GM20000 (cell line): ENCODE measurements around the gene ZNF292.
"Not testable (repeated sequence)": the region's sequence is repeated elsewhere in the genome, so short reads cannot be mapped to it uniquely, and the experiment has no call there.

Source experiments
- DNase-seq: peaks from one replicate; pipeline ENCODE4 v3.0.0; 2012; ENCODE audit warnings: low spot score
- TF ChIP-seq, protein P1 (sequence below): IDR thresholded peaks from 2 replicates; pipeline ENCODE4 v1.5.1; 2012; ENCODE audit warnings: mild to moderate bottlenecking, control low read depth; ENCODE audit errors: extremely low read depth, missing control alignments

ZNF292 gene

DNA sequence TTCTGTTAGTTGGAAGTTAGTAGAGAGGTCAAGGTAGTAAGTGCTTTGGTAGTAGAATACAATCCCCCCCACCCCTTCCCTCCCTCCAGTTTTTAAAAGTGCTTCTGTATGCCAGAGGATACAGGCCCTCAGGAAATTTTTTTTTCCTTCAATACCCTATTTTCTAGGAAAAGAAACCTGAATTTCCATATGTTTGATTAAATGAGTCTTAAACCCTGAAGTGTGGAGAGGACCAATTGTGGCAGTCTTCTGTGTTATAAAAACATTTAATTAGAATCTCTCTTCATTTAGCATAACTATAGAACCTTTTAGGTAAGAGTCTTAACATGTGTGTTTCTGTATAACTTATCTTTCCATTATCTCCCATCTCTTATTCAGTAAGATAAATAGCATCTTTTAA lies 59.5 kb downstream of the ZNF292 start:
- TF ChIP-seq, protein P1, sequence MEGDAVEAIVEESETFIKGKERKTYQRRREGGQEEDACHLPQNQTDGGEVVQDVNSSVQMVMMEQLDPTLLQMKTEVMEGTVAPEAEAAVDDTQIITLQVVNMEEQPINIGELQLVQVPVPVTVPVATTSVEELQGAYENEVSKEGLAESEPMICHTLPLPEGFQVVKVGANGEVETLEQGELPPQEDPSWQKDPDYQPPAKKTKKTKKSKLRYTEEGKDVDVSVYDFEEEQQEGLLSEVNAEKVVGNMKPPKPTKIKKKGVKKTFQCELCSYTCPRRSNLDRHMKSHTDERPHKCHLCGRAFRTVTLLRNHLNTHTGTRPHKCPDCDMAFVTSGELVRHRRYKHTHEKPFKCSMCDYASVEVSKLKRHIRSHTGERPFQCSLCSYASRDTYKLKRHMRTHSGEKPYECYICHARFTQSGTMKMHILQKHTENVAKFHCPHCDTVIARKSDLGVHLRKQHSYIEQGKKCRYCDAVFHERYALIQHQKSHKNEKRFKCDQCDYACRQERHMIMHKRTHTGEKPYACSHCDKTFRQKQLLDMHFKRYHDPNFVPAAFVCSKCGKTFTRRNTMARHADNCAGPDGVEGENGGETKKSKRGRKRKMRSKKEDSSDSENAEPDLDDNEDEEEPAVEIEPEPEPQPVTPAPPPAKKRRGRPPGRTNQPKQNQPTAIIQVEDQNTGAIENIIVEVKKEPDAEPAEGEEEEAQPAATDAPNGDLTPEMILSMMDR: no peak
- DNase-seq: no peak

DNA sequence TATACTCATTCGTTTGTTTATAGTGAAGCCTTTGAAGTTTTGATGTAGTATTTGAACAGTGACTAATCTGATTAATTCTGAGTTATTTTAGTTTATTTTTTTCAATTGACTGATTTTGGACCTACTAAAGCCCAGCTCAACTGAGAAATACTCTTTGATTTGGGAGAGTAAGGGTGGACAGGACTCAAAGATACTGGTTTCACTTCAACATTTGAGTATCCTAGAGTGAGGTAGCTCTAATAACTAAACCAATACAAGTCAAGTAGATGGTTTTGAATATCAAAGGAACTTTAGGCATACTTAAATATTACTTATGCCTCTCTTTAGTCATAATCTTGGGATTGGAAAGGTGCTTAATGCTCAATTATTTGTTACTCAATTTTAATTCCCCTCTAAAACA lies 65.6 kb downstream of the ZNF292 start:
- no peak for DNase-seq
- TF ChIP-seq, protein P1: no peak

DNA sequence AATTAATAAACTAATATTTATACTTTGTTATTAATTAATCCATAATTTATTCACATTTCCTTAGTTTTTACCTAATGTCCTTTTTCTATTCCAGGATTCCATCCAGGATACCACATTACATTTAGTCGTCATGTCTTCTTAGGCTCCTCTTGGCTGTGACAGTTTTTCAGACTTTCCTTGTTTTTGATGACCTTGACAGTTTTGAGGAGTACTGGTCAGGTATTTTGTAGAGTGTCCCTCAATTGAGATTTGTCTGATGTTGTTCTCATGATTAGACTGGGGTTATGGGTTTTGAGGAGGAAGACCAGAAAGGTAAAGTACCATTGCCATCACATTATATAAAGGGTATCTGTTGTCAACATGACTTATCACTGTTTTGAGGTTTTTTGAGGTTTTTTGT lies 67.3 kb downstream of the ZNF292 start:
- DNase-seq: no peak
- TF ChIP-seq, protein P1: no peak

DNA sequence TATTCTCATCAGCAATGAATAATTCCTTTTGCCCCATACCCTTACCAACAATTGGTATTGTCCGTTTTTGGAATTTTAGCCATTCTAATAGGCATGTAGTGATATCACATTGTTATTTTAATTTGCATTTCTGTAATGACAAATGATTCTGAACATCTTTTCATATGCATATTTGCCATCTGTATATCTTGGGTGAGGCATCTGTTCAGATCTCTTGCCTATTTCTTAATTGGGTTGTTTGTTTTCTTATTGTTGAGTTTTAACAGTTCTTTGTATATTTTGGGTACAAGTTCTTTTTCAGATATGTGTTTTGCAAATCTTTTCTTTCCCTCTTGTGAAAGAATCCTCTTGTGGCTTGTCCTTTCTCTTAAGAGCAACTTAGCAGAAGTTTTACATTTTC lies 69.6 kb downstream of the ZNF292 start:
- TF ChIP-seq, protein P1: no peak
- no peak for DNase-seq

DNA sequence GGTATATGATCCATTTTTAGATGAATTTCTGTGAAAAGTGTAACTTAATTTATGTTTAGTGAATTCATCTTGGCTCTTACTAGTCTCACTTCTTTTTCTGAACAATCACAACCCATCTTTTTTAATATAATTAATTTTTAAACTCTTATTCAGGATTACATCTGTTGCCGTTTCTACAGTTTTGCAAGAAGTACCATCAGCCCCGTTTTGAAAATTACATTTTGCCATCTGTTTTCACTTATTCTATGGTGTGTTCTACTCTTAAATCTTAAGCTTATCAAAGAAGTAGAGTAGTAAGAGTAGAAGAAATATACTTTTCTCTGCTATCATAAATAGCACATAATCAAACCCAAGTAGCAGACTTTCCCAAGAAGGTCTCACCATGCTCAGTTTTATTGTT lies 70.1 kb downstream of the ZNF292 start:
- TF ChIP-seq, protein P1: no peak
- DNase-seq: no peak

DNA sequence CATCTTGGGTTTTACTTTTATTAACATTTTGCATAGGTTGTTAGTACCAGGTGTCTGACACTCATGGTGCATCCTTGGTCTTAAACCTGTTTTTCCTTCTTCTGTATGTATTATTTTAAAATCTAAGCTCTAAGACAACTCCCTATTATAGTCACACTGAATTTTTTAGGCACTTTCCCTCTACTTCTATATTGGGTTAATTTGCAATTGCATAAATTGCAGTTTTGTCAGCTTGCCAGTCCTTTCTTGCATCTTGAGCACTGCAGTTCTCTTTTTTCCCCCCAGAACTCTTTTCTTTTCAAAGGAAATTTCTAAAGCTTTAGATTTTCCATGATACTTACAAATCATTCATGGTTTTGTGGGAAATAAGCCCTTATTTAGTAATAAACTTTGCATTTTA lies 70.6 kb downstream of the ZNF292 start:
- TF ChIP-seq, protein P1: no peak
- DNase-seq: no peak

DNA sequence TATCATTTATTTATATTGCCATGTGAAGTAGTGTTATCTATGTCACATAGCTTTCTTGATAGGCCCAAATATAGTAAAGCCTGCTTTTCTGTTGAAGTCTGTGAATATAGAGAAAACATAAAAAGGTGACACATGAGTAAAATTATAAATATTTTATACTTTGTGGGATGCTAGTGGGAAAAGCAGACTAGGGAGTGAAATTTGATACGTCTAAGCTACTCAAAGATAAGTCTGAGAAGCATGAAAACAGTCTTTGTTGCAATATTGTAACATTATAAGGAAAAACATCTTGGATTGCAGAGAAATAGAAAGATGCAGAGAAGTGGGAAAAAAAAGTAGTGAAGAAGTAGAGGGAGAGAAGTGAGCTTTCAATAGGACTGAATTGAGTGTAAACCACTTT lies 75.4 kb downstream of the ZNF292 start:
- no peak for DNase-seq
- TF ChIP-seq, protein P1: no peak

DNA sequence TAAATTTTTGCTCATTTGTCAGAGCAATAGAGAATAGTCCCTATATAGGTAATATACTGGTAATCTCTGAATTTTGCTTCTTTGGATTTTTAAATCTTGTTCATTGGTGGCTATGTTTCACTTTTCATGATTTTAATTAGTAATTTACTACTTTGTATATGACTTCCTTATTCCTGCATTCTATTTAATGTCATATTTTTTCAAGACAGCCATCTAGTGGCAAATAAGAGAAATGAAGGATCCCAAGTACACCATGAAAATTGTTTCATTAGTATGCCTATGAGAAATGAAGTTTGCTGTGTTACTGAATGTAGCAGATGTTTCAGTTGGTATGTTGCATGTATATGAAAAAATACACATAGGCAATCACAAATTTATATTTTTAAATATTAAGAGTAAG lies 82.4 kb downstream of the ZNF292 start:
- TF ChIP-seq, protein P1: peak; percentile 18
- DNase-seq: peak; percentile 40

DNA sequence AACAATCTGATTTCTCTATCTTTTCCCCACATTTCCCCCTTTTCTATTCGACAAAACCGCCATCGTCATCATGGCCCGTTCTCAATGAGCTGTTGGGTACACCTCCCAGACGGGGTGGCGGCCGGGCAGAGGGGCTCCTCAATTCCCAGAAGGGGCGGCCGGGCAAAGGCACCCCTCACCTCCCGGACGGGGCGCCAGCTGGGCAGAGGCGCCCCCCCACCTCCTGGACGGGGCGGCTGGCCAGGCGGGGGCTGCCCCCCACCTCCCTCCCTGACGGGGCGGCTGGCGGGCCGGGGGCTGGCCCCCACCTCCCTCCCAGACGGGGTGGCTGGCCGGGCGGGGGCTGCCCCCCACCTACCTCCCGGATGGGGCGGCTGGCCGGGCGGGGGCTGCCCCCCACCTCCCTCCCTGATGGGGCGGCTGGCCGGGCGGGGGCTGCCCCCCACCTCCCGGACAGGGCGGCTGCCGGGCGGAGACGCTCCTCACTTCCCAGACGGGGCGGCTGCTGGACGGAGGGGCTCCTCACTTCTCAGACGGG lies 83.8 kb downstream of the ZNF292 start:
- DNase-seq: not testable (repeated sequence)
